ENCODE data around the gene FAM78A.
A peak's percentile ranks its signal among the peaks of the same experiment; 100 is the strongest.

FAM78A gene

GRCh38 chr9:131296460-131296859 is 20.1 kb upstream of the FAM78A start:
- CTCF ChIA-PET = interaction anchor here (0.7 kb wide), 1 partner anchor 11 kb away, joined by 3 read pairs; no protein-coding TSS in a partner anchor

GRCh38 chr9:131292937-131293336 is 16.6 kb upstream of the FAM78A start:
- Mint-ChIP-seq H3K27me3 (peaks cover 39% of the 10 kb centered on the region), H3K4me1 (no peaks in the 10 kb centered on the region), H3K4me3 (no peak overlapping the region), H3K9me3 (no peaks in the 10 kb centered on the region), H3K36me3 (no peaks in the 10 kb centered on the region), H3K27ac (no peak overlapping the region)
- DNase-seq = no peak
- CTCF ChIA-PET = interaction anchor here (0.7 to 1.5 kb wide), 3 partner anchors 33 to 43 kb away, joined by 3 to 6 read pairs (median 3); no protein-coding TSS in a partner anchor

More at GRCh38 chr9:131296460-131296859, 20.1 kb upstream of the FAM78A start:
- Mint-ChIP-seq H3K9me3 (no peaks in the 10 kb centered on the region), H3K27me3 (peaks cover 42% of the 10 kb centered on the region), H3K4me3 (no peak overlapping the region), H3K4me1 (no peaks in the 10 kb centered on the region), H3K27ac (no peak overlapping the region), H3K36me3 (no peaks in the 10 kb centered on the region)
- no peak for DNase-seq

DNA sequence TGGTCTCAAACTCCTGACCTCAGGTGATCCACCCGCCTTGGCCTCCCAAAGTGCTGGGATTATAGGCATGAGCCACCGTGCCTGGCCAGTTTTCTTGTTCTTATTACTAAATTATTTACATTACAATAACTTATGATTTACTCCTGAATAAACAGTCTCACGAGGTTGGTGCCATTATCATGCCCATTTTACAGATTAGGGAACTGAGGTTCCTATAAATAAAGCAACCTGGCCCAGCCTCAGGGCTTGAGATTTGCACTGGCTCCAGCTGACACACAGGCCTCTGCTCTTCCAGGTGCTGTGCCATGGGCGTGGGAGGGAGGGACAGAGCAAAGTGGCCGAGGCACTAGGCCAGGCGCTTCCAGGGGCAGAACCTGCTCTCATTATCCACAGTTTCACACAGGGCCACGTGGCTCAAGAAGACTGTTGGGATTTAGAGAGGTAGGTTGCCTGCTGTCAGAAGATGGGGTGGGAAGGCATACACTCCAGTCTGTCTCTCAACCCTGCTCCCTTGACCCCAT is 15.5 kb upstream of the FAM78A start:
- H3K27ac Mint-ChIP-seq = no peak overlapping the region

DNA sequence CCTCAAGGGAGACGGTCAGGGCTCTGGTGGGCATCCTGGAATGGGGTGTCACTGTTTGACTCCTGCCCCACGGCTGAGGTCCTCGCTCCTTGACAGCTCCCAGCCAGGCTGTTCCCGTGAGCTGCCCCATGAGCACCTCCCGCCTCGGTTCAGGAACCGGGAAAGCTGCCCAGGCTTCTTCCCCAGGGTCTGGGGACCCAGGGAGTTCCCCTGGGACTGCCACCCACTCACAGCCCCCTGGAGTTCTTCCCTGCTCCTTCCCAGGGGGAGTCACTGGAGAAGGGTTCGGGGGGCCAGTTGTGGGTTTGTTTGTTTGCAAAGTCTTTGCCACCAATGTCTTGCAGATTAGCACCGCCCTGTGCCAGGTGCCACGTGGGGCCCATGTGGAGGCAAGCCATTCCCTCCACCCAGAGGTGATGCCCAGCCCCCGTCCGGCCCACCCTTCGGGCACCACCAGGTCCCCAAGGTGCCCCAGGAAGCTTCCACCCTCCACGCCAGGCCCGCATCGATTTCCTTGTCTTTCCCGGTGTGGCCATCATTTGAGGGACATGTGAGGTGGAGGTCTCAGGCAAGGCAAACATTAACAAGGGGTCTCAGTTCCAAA is 14.6 kb upstream of the FAM78A start:
- Mint-ChIP-seq H3K4me3 (no peak overlapping the region), H3K9me3 (no peaks in the 10 kb centered on the region), H3K27ac (no peak overlapping the region), H3K4me1 (no peaks in the 10 kb centered on the region), H3K36me3 (no peaks in the 10 kb centered on the region), H3K27me3 (peaks cover 30% of the 10 kb centered on the region)
- DNase-seq = no peak
- CTCF ChIA-PET = no interaction called here

More for the DNA sequence above, 15.5 kb upstream of the FAM78A start:
- Mint-ChIP-seq H3K4me3 (no peak overlapping the region), H3K27me3 (peaks cover 40% of the 10 kb centered on the region), H3K36me3 (no peaks in the 10 kb centered on the region), H3K9me3 (no peaks in the 10 kb centered on the region), H3K4me1 (no peaks in the 10 kb centered on the region)
- DNase-seq = no peak
- CTCF ChIA-PET = interaction anchor here (1.0 to 1.5 kb wide), 2 partner anchors 34 to 44 kb away, joined by 3 to 6 read pairs; no protein-coding TSS in a partner anchor

DNA sequence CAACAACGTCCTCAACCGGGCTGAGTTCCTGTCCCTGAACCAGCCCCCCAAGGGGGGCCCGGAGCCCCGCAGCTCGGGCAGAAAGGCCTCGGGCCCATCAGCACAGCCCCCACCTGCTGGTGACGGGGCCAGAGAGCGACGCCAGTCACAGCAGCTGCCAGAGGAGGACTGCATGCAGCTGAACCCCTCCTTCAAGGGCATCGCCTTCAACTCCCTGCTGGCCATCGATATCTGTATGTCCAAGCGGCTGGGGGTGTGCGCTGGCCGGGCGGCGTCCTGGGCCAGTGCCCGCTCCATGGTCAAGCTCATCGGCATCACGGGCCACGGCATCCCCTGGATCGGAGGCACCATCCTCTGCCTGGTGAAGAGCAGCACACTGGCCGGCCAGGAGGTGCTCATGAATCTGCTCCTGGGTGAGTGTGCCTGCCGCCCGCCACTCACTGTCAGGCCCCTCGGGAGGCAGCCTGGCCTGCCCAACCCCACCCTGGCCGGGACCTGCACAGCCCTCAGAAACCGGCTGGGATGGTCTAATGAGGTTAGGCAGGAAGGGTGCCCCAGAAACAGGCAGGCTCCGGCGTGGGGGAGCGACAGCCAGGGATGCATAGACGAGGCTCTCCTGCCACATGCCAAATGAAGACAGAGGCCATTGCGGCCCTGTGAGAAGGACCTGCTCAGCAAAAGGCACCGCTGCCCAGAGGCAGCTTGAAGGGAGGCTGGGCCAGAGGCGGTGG is 13.9 kb upstream of the FAM78A start:
- CTCF ChIA-PET = interaction anchor here (1.5 kb wide), 1 partner anchor 46 kb away, joined by 4 read pairs; no protein-coding TSS in a partner anchor

GRCh38 chr9:131289301-131290035 is 13.2 kb upstream of the FAM78A start, which contains the start of gene PLPP7:
TSS of gene PLPP7 (plus strand) at chr9:131289723. CDS start at chr9:131289998, 275 bp downstream.
- H3K4me1 Mint-ChIP-seq = no peaks in the 10 kb centered on the region
- no peak within 1 kb of the TSS for H3K4me3 Mint-ChIP-seq
- no peak within 1 kb of the TSS for H3K27ac Mint-ChIP-seq
- H3K27me3 Mint-ChIP-seq = peaks cover 39% of the 10 kb centered on the region
- H3K9me3 Mint-ChIP-seq = no peaks in the 10 kb centered on the region
- CTCF ChIA-PET = interaction anchor here (0.6 to 1.9 kb wide), 3 partner anchors 10 to 47 kb away, joined by 3 to 4 read pairs (median 4); no protein-coding TSS in a partner anchor
- DNase-seq = no peak
- H3K36me3 Mint-ChIP-seq = no peaks in the 10 kb centered on the region

More for the DNA sequence above, 13.9 kb upstream of the FAM78A start:
- peaks cover 32% of the 10 kb centered on the region for H3K27me3 Mint-ChIP-seq
- no peaks in the 10 kb centered on the region for H3K36me3 Mint-ChIP-seq
- no peak overlapping the region for H3K4me3 Mint-ChIP-seq
- DNase-seq = no peak
- no peak overlapping the region for H3K27ac Mint-ChIP-seq
- H3K9me3 Mint-ChIP-seq = no peaks in the 10 kb centered on the region
- no peaks in the 10 kb centered on the region for H3K4me1 Mint-ChIP-seq

DNA sequence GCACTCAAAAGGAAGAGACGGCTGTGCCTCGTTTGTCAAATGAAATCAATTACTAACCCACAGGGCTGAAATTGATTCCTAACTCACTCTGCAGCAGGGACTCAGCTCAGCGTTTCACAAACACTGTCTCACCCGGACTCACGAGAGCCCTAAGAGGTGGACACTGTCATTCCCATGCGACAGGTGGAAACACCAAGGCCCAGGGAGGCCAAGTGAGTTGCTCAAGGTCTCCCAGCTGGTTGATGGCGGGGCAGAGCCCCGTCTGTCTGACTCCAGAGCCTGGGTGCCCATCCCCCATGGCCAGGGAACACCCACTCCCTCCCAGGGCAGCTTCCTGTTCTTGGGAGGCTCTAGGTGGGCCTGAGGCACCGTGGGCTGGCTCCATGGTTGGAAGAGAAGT is 11.9 kb upstream of the FAM78A start:
- H3K4me3 Mint-ChIP-seq = no peak overlapping the region
- DNase-seq = no peak
- peaks cover 1% of the 10 kb centered on the region for H3K4me1 Mint-ChIP-seq
- no peaks in the 10 kb centered on the region for H3K36me3 Mint-ChIP-seq
- peaks cover 39% of the 10 kb centered on the region for H3K27me3 Mint-ChIP-seq
- CTCF ChIA-PET = interaction anchor here (1.9 kb wide), 1 partner anchor 11 kb away, joined by 4 read pairs; no protein-coding TSS in a partner anchor
- H3K9me3 Mint-ChIP-seq = no peaks in the 10 kb centered on the region
- no peak overlapping the region for H3K27ac Mint-ChIP-seq

DNA sequence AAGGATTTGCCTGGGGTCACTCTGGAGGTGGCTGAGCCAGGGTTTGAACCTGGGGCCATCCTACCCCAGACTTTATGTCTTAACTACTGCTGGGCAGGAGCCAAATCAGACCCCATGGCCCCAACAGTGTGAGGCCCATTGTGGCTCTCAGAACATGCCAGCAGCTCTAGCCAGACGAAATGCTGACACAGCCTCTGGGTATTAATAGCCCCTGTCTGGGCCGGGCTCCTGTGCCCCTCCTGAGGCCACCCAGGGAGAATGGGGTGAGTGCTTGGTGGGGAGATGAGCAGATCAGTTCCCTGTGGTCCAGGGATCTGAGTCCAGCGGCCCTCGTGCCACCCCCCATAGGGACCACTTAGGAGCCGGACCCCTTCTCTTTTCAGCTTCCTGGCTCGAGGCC is 11.0 kb upstream of the FAM78A start:
- Mint-ChIP-seq H3K36me3 (no peaks in the 10 kb centered on the region), H3K9me3 (no peaks in the 10 kb centered on the region), H3K4me1 (peaks cover 3% of the 10 kb centered on the region), H3K4me3 (no peak overlapping the region), H3K27ac (no peak overlapping the region), H3K27me3 (peaks cover 44% of the 10 kb centered on the region)
- no peak for DNase-seq
- CTCF ChIA-PET = interaction anchor here (1.9 kb wide), 1 partner anchor 12 kb away, joined by 4 read pairs; no protein-coding TSS in a partner anchor

DNA sequence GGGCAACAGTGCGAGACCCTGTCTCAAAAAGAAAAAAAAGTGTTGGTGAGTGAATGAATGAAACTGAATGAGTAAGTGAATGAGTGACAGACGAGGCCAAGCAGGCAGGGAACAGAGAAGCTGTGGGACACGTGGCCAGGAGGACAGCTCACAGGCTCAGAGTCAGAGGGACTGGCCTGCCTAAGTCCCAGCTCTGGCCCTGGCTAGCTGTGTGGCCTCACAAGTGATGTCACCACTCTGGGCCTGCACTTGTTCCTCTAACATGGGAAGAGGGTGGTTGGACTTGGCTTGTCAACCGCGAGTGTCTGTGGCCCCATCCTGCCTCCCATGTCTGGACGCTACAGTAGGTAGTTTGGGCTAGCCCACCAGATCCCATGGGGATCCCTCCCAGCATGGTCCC is 8.5 kb upstream of the FAM78A start:
- CTCF ChIA-PET = interaction anchor here (0.6 kb wide), 1 partner anchor 11 kb away, joined by 3 read pairs; no protein-coding TSS in a partner anchor
- peaks cover 63% of the 10 kb centered on the region for H3K27me3 Mint-ChIP-seq

DNA sequence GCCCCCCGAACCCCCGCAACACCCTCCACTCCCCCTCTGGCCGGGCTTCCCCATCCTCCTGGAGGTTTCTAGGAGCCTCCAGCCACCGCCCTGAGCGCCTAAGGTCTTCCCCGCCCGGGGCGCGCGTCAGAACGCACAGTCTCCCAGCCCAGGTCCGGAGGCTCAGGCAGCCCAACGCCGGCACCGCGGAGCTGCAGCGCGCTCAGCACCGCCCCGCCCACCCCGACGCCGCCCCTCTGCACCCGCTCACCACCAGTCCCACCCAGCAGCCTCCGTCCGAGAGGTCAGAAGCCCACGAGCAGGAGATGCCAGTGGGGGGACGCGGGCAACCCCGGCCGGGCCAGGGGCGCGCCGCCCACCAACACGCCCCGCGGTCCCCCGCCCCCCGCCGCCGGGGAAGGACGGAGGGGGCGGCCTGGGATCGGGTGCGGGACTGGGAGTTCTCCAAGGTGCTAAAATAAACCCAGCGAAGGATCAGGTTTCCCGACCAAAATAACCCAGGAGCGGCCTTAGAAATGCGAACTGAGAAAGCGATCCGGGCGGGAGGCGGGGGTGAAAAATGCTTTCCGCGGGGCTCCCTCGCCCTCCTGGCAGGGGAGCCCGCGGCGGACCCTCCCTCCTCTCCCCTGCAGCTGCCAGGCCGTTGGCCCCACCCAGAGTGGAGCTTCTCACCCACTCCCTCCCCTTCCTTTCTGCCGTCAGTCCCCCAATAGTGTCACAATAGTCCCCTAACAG is 6.5 kb upstream of the FAM78A start:
- peak; percentile 42 for DNase-seq
- peaks cover 29% of the 10 kb centered on the region for H3K4me1 Mint-ChIP-seq
- H3K27me3 Mint-ChIP-seq = peaks cover 65% of the 10 kb centered on the region
- peaks cover 2% of the 10 kb centered on the region for H3K36me3 Mint-ChIP-seq
- no peaks in the 10 kb centered on the region for H3K9me3 Mint-ChIP-seq
- H3K27ac Mint-ChIP-seq = no peak overlapping the region
- CTCF ChIA-PET = interaction anchor here (0.5 kb wide), 1 partner anchor 67 kb away, joined by 3 read pairs; no protein-coding TSS in a partner anchor
- H3K4me3 Mint-ChIP-seq = no peak overlapping the region

More for the DNA sequence above, 8.5 kb upstream of the FAM78A start:
- H3K4me3 Mint-ChIP-seq = no peak overlapping the region
- DNase-seq = no peak
- no peaks in the 10 kb centered on the region for H3K36me3 Mint-ChIP-seq
- no peak overlapping the region for H3K27ac Mint-ChIP-seq
- H3K9me3 Mint-ChIP-seq = no peaks in the 10 kb centered on the region
- H3K4me1 Mint-ChIP-seq = peaks cover 10% of the 10 kb centered on the region

GRCh38 chr9:131282175-131282574 is 5.9 kb upstream of the FAM78A start:
- CTCF ChIA-PET = no interaction called here
- Mint-ChIP-seq H3K27me3 (peaks cover 61% of the 10 kb centered on the region), H3K4me1 (peaks cover 29% of the 10 kb centered on the region), H3K9me3 (no peaks in the 10 kb centered on the region), H3K4me3 (no peak overlapping the region), H3K27ac (no peak overlapping the region), H3K36me3 (peaks cover 2% of the 10 kb centered on the region)
- no peak for DNase-seq

DNA sequence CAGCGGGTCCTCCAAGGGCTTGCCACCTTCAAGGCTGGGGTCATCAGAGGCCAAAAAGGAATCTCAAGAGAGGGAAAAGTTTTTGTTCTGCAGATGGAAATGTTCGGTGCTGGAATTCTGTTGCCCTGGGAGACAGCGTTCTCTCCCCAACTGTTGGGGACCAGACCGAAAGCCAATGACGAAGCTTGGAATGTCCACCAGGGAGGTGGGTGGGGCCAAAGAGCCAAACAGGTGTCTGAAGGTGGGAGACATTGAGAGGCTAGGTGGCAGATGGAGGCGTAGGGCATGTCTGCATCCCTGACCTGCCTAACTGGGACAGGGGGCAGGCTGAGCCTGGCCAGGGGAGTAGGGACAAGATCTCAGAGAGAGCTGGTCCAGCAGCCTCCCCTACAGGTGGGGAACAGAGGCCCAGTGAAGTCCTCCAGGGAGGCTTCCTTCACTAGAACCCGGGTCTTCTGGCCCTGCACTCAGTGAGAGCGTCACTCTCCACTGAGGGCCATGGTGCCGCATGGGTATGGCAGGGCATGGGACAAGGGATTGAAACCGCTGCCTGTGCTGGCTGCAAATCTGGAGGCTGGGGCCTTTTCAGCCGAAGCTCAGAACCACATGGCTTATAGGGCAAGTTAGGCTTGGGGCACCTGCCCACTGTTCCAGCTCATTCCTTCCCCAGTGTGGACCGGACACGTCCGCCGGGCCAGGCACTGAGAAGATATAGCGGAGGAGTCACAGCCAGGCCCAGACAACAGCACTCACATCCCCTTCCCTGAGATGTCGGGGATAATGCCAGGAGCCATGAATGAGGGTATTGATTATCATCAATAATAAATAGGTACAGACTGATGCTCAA is 5.0 kb upstream of the FAM78A start:
- Mint-ChIP-seq H3K4me3 (no peak overlapping the region), H3K4me1 (peaks cover 29% of the 10 kb centered on the region), H3K27me3 (peaks cover 61% of the 10 kb centered on the region), H3K36me3 (peaks cover 3% of the 10 kb centered on the region), H3K27ac (no peak overlapping the region), H3K9me3 (no peaks in the 10 kb centered on the region)
- DNase-seq = no peak
- CTCF ChIA-PET = no interaction called here

DNA sequence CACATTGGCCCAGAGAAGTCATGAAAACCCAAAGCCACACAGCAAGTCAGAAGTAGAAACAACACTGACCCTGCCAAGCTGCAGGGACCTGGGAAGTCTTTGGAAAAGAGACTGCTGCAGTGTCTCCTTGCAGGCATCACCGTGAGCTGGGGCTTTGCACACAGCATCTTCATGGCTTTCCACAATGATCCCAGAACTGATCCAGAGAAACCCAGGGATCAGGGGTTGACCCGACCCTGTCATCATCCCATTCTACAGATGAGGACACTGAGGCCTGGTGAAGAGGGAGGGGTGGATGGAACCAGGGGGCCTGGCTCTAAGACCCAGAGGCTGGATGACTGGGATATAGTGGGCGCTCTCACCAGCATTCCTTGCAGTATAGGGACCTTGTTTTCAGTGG is 4.3 kb upstream of the FAM78A start:
- Mint-ChIP-seq H3K27ac (no peak overlapping the region), H3K36me3 (peaks cover 10% of the 10 kb centered on the region), H3K4me1 (peaks cover 29% of the 10 kb centered on the region), H3K9me3 (no peaks in the 10 kb centered on the region), H3K27me3 (peaks cover 61% of the 10 kb centered on the region), H3K4me3 (no peak overlapping the region)
- CTCF ChIA-PET = no interaction called here
- DNase-seq = no peak
